Measurements from ENCODE around the gene COPB2. TPM values are rescaled to one million over a fixed set of nuclear protein-coding genes. Genes with fewer than 3 reads are reported as not detected.

The COPB2 gene
- total and polyA plus RNA-seq, 11 donors = 17.7 to 80.2 (median 62.3) TPM

DNA sequence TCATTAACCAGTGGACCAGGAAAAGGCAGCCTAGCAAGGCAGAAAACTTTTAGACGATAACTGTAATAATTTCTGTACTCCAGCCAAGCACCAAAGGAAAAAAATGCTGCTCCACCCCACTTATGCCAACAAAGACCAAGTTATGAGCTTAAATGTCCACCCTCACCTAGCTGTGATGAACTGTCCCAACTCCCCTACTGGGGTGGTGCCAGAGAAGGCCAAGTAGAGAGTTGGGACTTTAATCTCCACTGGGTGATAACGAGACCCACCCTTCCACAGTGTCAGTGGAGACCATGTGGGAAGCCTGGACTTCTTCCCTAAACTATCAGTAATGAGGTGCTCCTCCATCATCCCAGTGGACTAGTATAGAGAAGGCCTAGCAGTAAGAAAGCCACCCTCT lies 33.8 kb upstream of the COPB2 start:
- no peaks in the 10 kb centered on the region for H3K27me3 ChIP-seq
- intact Hi-C loops (cut with DNase I) = loop anchor here in 6 of 10 donors (10.0 kb wide), 3 partner anchors 512 to 1442 kb away; partner anchors contain the start of gene CLSTN2 (in 3 of the 6)
- H3K36me3 ChIP-seq = peaks cover 0 to 25% (median 9%) of the 10 kb centered on the region in 9 donors
- H3K4me3 ChIP-seq = no peak overlapping the region
- DNase-seq (no peak), ATAC-seq (no peak)
- WGBS, 4 donors = 71 to 80% (median 74%) methylated on average over 2 of the region's 2 CpGs
- TF ChIP-seq, protein P1, sequence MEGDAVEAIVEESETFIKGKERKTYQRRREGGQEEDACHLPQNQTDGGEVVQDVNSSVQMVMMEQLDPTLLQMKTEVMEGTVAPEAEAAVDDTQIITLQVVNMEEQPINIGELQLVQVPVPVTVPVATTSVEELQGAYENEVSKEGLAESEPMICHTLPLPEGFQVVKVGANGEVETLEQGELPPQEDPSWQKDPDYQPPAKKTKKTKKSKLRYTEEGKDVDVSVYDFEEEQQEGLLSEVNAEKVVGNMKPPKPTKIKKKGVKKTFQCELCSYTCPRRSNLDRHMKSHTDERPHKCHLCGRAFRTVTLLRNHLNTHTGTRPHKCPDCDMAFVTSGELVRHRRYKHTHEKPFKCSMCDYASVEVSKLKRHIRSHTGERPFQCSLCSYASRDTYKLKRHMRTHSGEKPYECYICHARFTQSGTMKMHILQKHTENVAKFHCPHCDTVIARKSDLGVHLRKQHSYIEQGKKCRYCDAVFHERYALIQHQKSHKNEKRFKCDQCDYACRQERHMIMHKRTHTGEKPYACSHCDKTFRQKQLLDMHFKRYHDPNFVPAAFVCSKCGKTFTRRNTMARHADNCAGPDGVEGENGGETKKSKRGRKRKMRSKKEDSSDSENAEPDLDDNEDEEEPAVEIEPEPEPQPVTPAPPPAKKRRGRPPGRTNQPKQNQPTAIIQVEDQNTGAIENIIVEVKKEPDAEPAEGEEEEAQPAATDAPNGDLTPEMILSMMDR (IDR thresholded peaks at IDR 0.05) = no peak
- no peak overlapping the region for H3K27ac ChIP-seq
- no peaks in the 10 kb centered on the region for H3K9me3 ChIP-seq
- peaks cover 0 to 12% (median 0%) of the 10 kb centered on the region in 12 donors for H3K4me1 ChIP-seq

DNA sequence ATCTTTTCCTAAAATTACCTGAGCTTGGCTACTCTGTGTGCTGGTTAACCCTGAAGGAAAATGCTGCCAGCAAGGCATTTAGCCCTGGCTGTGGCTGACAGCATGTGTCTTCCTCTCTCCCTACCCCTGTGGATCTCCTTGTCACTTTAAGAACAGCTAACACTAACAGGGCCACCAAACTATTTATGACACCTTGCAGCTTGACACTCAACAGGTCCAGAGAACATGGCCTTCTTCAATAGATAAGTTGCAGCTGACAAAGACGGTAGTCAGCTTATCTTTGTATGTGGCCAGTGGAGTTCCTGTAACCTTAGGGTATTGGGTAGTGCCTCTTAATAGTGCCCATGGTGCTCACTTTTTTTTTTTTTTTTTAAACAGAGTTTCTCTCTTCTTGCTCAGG lies 32.0 kb upstream of the COPB2 start:
- Histone ChIP-seq H3K27ac (peak overlapping the region in 1 of 12 donors; percentile 7), H3K4me1 (peaks cover 0 to 12% (median 0%) of the 10 kb centered on the region in 12 donors), H3K36me3 (peaks cover 0 to 25% (median 9%) of the 10 kb centered on the region in 9 donors), H3K27me3 (no peaks in the 10 kb centered on the region), H3K9me3 (peaks cover 0 to 16% (median 6%) of the 10 kb centered on the region in 12 donors), H3K4me3 (no peak overlapping the region)
- DNase-seq (no peak), ATAC-seq (peak; percentile 65 to 87 (median 80))
- TF ChIP-seq POLR2A (IDR thresholded peaks at IDR 0.05) = no peak
- TF ChIP-seq, protein P1 (IDR thresholded peaks at IDR 0.05) = no peak
- intact Hi-C loops (cut with DNase I) = loop anchor here in 6 of 10 donors (10.0 kb wide), 3 partner anchors 513 to 1443 kb away; partner anchors contain the start of gene CLSTN2 (in 3 of the 6)
- WGBS, 4 donors = 40 to 62% (median 55%) methylated on average over 1 of the region's 1 CpG

DNA sequence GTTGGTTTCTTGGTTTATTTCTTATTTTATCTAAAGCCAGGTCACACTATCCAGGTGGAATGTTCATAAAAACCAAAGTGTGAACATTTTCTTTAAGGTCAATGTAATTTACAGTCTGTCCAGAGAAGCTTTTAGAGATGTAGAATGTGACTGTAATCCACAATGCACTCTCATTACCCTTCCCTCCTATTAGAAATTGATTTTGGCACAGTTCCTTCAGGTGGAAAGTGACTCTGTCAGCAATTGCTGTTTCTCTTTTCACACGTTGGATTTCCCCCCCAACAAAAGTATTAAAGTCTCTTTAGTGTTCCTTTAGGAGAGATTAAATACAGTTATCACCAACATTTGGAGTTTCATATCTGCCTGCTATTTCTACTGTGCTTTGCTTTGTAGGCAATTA lies 31.6 kb upstream of the COPB2 start:
- H3K4me1 ChIP-seq = peaks cover 0 to 12% (median 0%) of the 10 kb centered on the region in 12 donors
- no peak for DNase-seq
- TF ChIP-seq, protein P1 (IDR thresholded peaks at IDR 0.05) = no peak
- no peak for TF ChIP-seq POLR2A (IDR thresholded peaks at IDR 0.05)
- intact Hi-C loops (cut with DNase I) = loop anchor here in 6 of 10 donors (10.0 kb wide), 3 partner anchors 514 to 1444 kb away; partner anchors contain the start of gene CLSTN2 (in 3 of the 6)
- ATAC-seq = no peak
- 18 to 38% (median 23%) methylated on average over 1 of the region's 1 CpG for WGBS, 4 donors
- peaks cover 0 to 25% (median 9%) of the 10 kb centered on the region in 9 donors for H3K36me3 ChIP-seq
- no peaks in the 10 kb centered on the region for H3K27me3 ChIP-seq
- H3K4me3 ChIP-seq = no peak overlapping the region
- peak overlapping the region in 1 of 12 donors; percentile 7 for H3K27ac ChIP-seq
- H3K9me3 ChIP-seq = peaks cover 0 to 20% (median 10%) of the 10 kb centered on the region in 12 donors

DNA sequence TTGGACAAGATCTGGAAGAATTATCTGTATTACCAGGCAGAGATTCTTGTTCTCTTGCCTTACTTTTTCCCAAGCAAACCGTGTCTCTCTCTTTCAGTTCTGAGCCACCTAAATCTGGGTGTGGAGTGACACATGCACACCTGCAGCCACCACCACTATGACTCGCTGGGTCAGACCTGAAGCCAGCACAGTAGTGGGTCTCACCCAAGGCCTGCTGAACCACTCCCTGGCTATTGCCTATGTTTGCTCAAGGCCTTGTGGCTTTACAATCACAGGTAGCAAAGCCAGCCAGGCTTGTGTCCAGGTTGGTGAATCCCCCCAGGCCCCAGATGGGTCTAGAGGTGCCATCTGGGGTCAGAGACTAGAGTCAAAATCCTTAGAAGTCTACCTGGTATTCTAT lies 28.7 kb upstream of the COPB2 start:
- DNase-seq (no peak), ATAC-seq (no peak)
- no peak overlapping the region for H3K4me3 ChIP-seq
- WGBS, 4 donors = 89 to 100% (median 92%) methylated on average over 2 of the region's 2 CpGs
- peaks cover 0 to 41% (median 16%) of the 10 kb centered on the region in 12 donors for H3K9me3 ChIP-seq
- TF ChIP-seq, protein P1 (IDR thresholded peaks at IDR 0.05) = no peak
- TF ChIP-seq POLR2A (IDR thresholded peaks at IDR 0.05) = no peak
- intact Hi-C loops (cut with DNase I) = no loop called here
- peaks cover 0 to 12% (median 0%) of the 10 kb centered on the region in 12 donors for H3K4me1 ChIP-seq
- no peak overlapping the region for H3K27ac ChIP-seq
- H3K27me3 ChIP-seq = no peaks in the 10 kb centered on the region
- peaks cover 0 to 5% (median 1%) of the 10 kb centered on the region in 9 donors for H3K36me3 ChIP-seq

Data from heart left ventricle (tissue), 16 donors.